LNCAP (cell line): Measurements from ENCODE around the gene SMARCAL1.

Experiments used
- TF ChIP-seq, protein P1 (sequence below): fragments of 450-650 bp; IDR thresholded peaks from 2 replicates; pipeline ENCODE4 v1.5.1; 2017; ENCODE audit warnings: mild to moderate bottlenecking

SMARCAL1 gene

DNA sequence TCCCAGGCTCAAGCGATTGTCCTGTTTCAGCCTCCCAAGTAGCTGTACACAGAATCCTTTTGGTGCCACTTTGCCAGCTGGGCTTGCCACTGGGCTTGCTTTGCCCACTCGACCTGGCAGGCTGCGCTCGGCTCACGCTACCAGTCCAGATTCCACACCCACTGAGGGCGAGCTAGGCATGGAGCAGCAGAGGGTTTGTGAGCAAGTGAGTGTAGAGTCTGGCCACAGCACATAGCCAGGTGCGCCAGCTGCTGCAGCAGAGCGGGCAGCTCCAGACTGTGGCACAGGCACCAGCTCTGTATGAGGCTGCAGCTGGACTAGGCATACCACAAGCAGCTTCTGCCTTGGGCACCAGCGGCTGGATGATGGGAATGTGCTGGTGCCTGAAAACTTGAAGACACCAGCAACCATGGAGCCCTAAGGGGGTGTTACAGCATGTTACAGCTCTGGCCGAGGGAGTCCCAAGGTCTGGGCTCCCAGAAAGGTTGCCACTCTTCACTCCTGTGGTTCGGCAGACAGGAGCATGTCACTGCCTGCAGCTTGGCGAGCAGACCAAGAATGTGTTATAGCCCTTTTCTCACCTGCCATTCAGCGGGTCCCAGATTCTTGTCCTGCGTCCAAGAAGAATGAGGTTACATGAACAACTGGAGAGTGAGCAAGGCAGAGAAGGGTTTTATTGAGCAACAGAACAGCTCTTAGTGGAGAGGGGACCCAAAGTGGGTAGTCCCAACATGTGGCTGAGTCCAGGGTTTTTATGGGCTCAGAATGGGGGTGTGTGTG lies 12.9 kb downstream of the SMARCAL1 start:
- TF ChIP-seq, protein P1, sequence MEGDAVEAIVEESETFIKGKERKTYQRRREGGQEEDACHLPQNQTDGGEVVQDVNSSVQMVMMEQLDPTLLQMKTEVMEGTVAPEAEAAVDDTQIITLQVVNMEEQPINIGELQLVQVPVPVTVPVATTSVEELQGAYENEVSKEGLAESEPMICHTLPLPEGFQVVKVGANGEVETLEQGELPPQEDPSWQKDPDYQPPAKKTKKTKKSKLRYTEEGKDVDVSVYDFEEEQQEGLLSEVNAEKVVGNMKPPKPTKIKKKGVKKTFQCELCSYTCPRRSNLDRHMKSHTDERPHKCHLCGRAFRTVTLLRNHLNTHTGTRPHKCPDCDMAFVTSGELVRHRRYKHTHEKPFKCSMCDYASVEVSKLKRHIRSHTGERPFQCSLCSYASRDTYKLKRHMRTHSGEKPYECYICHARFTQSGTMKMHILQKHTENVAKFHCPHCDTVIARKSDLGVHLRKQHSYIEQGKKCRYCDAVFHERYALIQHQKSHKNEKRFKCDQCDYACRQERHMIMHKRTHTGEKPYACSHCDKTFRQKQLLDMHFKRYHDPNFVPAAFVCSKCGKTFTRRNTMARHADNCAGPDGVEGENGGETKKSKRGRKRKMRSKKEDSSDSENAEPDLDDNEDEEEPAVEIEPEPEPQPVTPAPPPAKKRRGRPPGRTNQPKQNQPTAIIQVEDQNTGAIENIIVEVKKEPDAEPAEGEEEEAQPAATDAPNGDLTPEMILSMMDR, result no peak

DNA sequence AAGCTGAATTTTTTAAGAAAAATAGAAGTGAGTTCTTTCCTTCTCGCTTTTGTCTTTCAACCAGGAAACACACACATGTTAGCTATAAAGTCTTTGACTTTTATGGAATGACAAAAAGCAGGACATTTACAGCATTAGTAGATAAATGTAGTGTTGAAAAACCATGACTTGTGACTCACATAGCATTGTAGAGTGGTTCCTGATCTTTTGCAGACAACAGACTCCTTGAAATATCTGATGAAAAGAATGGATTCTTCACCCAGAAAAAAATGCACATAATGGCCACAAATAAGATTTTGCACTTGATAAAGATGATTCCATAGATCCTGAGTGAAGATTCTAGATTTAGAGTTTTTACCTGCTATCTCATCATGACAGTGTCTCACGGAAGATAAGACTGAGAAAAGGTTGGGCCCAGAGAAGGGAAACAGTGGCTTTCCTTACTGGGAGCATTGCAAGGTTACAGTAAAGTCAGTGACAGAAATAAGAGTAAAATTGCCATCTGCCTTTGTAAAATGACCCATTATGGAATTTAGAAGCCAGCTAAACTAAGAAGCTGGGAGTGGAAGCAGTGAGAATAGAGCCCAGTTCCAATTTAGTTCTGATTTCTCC lies 14.0 kb downstream of the SMARCAL1 start:
- TF ChIP-seq, protein P1, result no peak

DNA sequence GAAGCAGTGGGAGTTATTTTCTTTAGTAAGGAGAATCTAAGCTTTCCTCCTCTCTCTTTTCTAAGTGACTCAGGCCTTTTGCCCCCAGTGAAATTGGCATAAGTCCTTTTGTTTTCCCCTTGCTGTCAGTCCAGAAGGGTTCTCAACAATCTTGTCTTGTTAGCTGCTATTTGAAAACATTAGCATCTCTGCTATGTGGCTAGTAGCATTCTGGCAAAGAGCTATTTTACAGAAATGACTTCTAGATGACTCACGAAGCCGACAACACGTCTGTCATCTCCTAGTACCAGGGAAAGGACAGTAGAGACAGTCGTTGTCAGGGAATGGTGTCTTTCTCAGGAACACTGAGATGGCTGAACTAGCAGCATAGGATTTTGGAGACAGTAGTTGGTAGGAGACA lies 14.7 kb downstream of the SMARCAL1 start:
- TF ChIP-seq, protein P1, result no peak

DNA sequence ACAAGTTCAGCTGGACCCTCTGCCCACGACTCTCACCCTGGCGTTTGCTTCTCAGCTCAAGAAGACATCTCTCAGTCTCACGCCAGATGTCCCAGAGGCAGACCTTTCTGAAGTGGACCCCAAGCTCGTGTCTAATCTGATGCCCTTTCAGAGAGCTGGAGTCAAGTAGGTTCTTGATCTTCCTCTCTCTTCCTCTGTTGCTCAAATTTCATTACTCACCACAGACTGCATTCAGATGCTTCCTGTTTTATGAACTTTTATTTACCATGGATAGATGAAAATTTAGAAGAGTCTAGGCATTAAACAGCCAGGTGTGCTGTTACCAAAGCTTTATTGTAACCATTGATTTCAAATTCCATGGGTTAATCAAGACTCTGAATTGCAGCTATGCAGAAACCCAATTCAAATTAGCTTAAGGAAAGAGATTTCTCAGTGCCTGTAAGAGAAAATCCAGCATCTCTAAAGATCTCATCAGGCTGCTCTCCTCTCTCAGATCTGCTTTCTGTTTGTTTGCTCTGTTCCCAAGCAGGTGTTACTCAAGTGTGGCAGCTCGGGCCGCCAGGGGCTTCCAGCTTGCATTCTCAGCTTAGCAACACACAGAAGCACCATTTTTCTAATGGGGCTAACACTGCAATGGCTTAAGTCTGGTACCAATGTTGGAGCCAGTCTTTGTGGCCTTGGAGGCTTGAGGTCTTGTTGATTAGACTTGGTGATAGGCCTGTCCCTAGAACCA lies 16.5 kb downstream of the SMARCAL1 start:
- TF ChIP-seq, protein P1, result no peak

DNA sequence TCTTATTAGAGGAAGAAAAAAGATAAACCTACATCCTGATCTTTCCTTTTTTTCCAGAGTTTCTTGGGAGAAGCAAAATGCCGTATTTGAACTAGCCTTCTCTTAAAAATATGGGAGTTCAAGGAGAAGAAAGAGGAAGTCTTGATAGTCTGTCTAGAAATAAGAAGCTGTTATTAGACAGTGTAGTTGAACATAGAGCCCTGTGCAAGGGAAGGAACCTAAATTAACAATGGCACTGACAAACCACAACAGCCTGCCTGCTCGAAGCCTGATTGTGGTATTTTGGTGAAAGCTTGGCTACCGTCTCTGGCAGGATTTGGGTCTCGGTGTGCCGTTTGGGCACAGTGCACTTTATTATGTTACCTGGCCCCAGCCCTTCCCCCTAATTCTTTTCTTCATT lies 17.1 kb downstream of the SMARCAL1 start:
- TF ChIP-seq, protein P1, result no peak

DNA sequence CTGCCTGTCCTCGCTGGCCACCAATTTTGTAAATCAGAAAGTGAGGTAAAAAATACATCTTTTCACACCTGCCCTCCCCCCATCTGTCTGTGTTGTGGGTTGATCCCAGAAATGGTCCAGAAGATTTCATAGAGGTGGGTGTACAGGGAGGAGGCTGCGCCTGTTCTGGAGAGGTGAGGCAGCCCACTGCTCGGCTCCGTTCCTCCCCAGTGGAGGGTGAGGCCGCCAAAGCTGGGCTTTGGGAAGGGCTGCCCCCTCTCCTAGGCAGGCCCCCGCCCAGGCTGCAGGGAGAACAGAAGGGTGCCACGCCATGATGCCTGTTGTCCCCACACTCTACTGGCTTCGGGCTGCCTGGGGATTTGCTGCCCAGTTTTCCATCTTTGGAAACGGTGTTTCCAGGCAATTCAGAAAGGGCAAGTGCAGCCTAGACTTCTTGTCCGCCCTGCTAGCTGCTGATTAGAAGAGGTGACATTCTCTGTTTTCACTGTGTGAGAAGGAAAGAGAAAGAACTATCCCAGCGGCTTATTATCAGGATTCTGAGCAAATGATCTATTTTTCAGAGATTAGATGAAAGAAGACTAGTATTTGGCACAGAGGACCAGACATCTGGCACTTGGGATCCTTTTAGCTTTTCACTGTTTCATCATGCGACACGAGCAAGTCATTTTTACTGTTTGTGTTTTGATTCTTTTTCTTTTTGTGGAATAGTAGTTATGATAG lies 18.7 kb downstream of the SMARCAL1 start:
- TF ChIP-seq, protein P1, result no peak

DNA sequence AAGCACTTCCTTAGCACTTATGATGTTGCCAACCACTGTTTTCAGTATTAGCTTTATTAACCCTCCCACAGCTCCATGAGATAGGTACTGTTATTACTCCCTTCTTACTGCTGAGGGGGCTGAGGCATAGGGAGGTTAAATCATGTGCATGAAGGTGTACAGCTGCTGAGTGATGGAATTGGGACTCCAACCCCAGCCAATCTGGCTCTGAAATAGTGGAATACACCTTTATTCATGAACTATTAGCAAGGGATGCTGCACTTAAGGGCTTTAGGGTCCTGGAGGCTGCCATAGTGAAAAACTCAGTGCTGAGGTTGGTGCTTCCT lies 19.2 kb downstream of the SMARCAL1 start:
- TF ChIP-seq, protein P1, result no peak
